Activated T-helper 1 cell treated with anti-CD3 and anti-CD28 coated beads, Interleukin-12 subunit alpha, Interleukin-12 subunit beta, Interleukin-2, Interleukin-4 antibody, amounts not matched to agents 30 ng/mL and 10 ng/mL and 1 ng/mL, durations not matched to agents 14 hours and 24 hours and 36 hours (primary cell): ENCODE results near the gene MAP7. TPM values are rescaled to one million over a fixed set of nuclear protein-coding genes. Genes with fewer than 3 reads are reported as not detected.
"Not testable (repeated sequence)": the region's sequence is repeated elsewhere in the genome, so short reads cannot be mapped to it uniquely, and the experiment has no call there.

Source experiments
- DNase-seq: peaks from one replicate; pipeline ENCODE4 v3.0.0; 2021; ENCODE audit warnings: low spot score
- H3K27ac Mint-ChIP-seq: one replicate; pipeline ENCODE4 v1.8.0; 2021; ENCODE audit warnings: mild to moderate bottlenecking, mixed read lengths
- H3K27me3 Mint-ChIP-seq: one replicate; pipeline ENCODE4 v1.8.0; 2022; ENCODE audit warnings: mild to moderate bottlenecking, moderate library complexity, mixed read lengths; ENCODE audit not compliant: insufficient read depth
- H3K36me3 Mint-ChIP-seq: one replicate; pipeline ENCODE4 v1.8.0; 2021; ENCODE audit warnings: low read depth, mixed read lengths
- H3K4me1 Mint-ChIP-seq: one replicate; pipeline ENCODE4 v1.8.0; 2021; ENCODE audit warnings: low read depth, mixed read lengths
- H3K4me3 Mint-ChIP-seq: one replicate; pipeline ENCODE4 v1.8.0; 2021; ENCODE audit warnings: mild to moderate bottlenecking, moderate library complexity, mixed read lengths
- H3K9me3 Mint-ChIP-seq: one replicate; pipeline ENCODE4 v1.8.0; 2021; ENCODE audit warnings: mixed read lengths
- intact Hi-C: fragments of 100-400 bp; cut with micrococcal nuclease; formaldehyde crosslinking; loops from one replicate; pipeline ENCODE4 v1.15.1; 2024
- total RNA-seq: library from RNA; stranded (reverse); gene quantifications from 2 replicates; pipeline ENCODE4 v1.2.3, GENCODE V29; 2022

Gene MAP7
- total RNA-seq, 1 donor from 2014 or later: 2.3 TPM

GRCh38 chr6:136411453-136412354, 138.5 kb downstream of the MAP7 start:
- Mint-ChIP-seq H3K9me3 (no peaks in the 10 kb centered on the region), H3K4me1 (peaks cover 19% of the 10 kb centered on the region), H3K4me3 (no peak overlapping the region), H3K27me3 (no peaks in the 10 kb centered on the region), H3K27ac (no peak overlapping the region), H3K36me3 (no peaks in the 10 kb centered on the region)
- intact Hi-C loops: no loop called here
- DNase-seq: no peak

- H3K9me3 Mint-ChIP-seq: no peaks in the 10 kb centered on the region
- intact Hi-C loops: no loop called here
- DNase-seq: no peak
- peaks cover 19% of the 10 kb centered on the region for H3K4me1 Mint-ChIP-seq
- H3K27ac Mint-ChIP-seq: no peak overlapping the region
- H3K27me3 Mint-ChIP-seq: no peaks in the 10 kb centered on the region
- no peaks in the 10 kb centered on the region for H3K36me3 Mint-ChIP-seq
- H3K4me3 Mint-ChIP-seq: no peak overlapping the region
Measured at GRCh38 chr6:136411025-136411325, 139.2 kb downstream of the MAP7 start.

- Mint-ChIP-seq H3K36me3 (no peaks in the 10 kb centered on the region), H3K9me3 (no peaks in the 10 kb centered on the region), H3K4me3 (no peak overlapping the region), H3K27me3 (peaks cover 3% of the 10 kb centered on the region), H3K4me1 (peaks cover 19% of the 10 kb centered on the region), H3K27ac (no peak overlapping the region)
- intact Hi-C loops: no loop called here
- DNase-seq: no peak
Measured at GRCh38 chr6:136410201-136411024, 139.8 kb downstream of the MAP7 start.

- H3K4me3 Mint-ChIP-seq: no peak overlapping the region
- H3K9me3 Mint-ChIP-seq: no peaks in the 10 kb centered on the region
- H3K27ac Mint-ChIP-seq: no peak overlapping the region
- peaks cover 19% of the 10 kb centered on the region for H3K4me1 Mint-ChIP-seq
- peaks cover 3% of the 10 kb centered on the region for H3K27me3 Mint-ChIP-seq
- DNase-seq: no peak
- no peaks in the 10 kb centered on the region for H3K36me3 Mint-ChIP-seq
- intact Hi-C loops: no loop called here
Measured at GRCh38 chr6:136409597-136409996, 140.6 kb downstream of the MAP7 start.

- Mint-ChIP-seq H3K36me3 (no peaks in the 10 kb centered on the region), H3K27ac (no peak overlapping the region), H3K27me3 (peaks cover 3% of the 10 kb centered on the region), H3K4me1 (peaks cover 19% of the 10 kb centered on the region), H3K4me3 (no peak overlapping the region), H3K9me3 (no peaks in the 10 kb centered on the region)
- intact Hi-C loops: no loop called here
- DNase-seq: no peak
Measured at GRCh38 chr6:136408204-136408603, 142.0 kb downstream of the MAP7 start.

GRCh38 chr6:136405420-136406029, 144.7 kb downstream of the MAP7 start:
- H3K4me3 Mint-ChIP-seq: no peak overlapping the region
- no peaks in the 10 kb centered on the region for H3K36me3 Mint-ChIP-seq
- no peak for DNase-seq
- intact Hi-C loops: no loop called here
- peaks cover 3% of the 10 kb centered on the region for H3K27me3 Mint-ChIP-seq
- H3K27ac Mint-ChIP-seq: no peak overlapping the region
- peaks cover 7% of the 10 kb centered on the region for H3K9me3 Mint-ChIP-seq
- H3K4me1 Mint-ChIP-seq: peaks cover 15% of the 10 kb centered on the region

GRCh38 chr6:136404627-136405419, 145.4 kb downstream of the MAP7 start:
- intact Hi-C loops: no loop called here
- Mint-ChIP-seq H3K27ac (no peak overlapping the region), H3K36me3 (no peaks in the 10 kb centered on the region), H3K4me1 (peaks cover 8% of the 10 kb centered on the region), H3K27me3 (peaks cover 3% of the 10 kb centered on the region), H3K9me3 (peaks cover 7% of the 10 kb centered on the region), H3K4me3 (no peak overlapping the region)
- DNase-seq: no peak

- Mint-ChIP-seq H3K36me3 (no peaks in the 10 kb centered on the region), H3K27me3 (peaks cover 3% of the 10 kb centered on the region), H3K27ac (no peak overlapping the region), H3K9me3 (peaks cover 7% of the 10 kb centered on the region), H3K4me3 (no peak overlapping the region), H3K4me1 (peaks cover 1% of the 10 kb centered on the region)
- intact Hi-C loops: no loop called here
- DNase-seq: no peak
Measured at GRCh38 chr6:136404007-136404406, 146.2 kb downstream of the MAP7 start.

- Mint-ChIP-seq H3K36me3 (no peaks in the 10 kb centered on the region), H3K4me3 (no peak overlapping the region), H3K27me3 (peaks cover 3% of the 10 kb centered on the region), H3K27ac (no peak overlapping the region), H3K9me3 (peaks cover 7% of the 10 kb centered on the region), H3K4me1 (no peaks in the 10 kb centered on the region)
- intact Hi-C loops: no loop called here
- no peak for DNase-seq
Measured at GRCh38 chr6:136403110-136403980, 146.9 kb downstream of the MAP7 start.

GRCh38 chr6:136401749-136402148, 148.5 kb downstream of the MAP7 start:
- DNase-seq: no peak
- Mint-ChIP-seq H3K9me3 (peaks cover 7% of the 10 kb centered on the region), H3K4me1 (no peaks in the 10 kb centered on the region), H3K36me3 (no peaks in the 10 kb centered on the region), H3K27ac (no peak overlapping the region), H3K27me3 (peaks cover 3% of the 10 kb centered on the region), H3K4me3 (no peak overlapping the region)
- intact Hi-C loops: no loop called here

- H3K27ac Mint-ChIP-seq, intact Hi-C loops, H3K4me3 Mint-ChIP-seq, H3K9me3 Mint-ChIP-seq, DNase-seq, H3K27me3 Mint-ChIP-seq, H3K36me3 Mint-ChIP-seq, H3K4me1 Mint-ChIP-seq: not testable (repeated sequence)
Measured at GRCh38 chr6:136401236-136401635, 149.0 kb downstream of the MAP7 start.

GRCh38 chr6:136398453-136398852, 151.8 kb downstream of the MAP7 start:
- Mint-ChIP-seq H3K27ac (no peak overlapping the region), H3K4me1 (no peaks in the 10 kb centered on the region), H3K27me3 (peaks cover 4% of the 10 kb centered on the region), H3K4me3 (no peak overlapping the region), H3K9me3 (peaks cover 7% of the 10 kb centered on the region), H3K36me3 (no peaks in the 10 kb centered on the region)
- intact Hi-C loops: no loop called here
- no peak for DNase-seq
